Nucleus accumbens (tissue), 56 donors: ENCODE data around the gene NEGR1.

Source experiments
- DNase-seq, 56 donors: peaks; one replicate each; lab custom pipeline; 2025; lab: John Stamatoyannopoulos, UW

The NEGR1 gene

DNA sequence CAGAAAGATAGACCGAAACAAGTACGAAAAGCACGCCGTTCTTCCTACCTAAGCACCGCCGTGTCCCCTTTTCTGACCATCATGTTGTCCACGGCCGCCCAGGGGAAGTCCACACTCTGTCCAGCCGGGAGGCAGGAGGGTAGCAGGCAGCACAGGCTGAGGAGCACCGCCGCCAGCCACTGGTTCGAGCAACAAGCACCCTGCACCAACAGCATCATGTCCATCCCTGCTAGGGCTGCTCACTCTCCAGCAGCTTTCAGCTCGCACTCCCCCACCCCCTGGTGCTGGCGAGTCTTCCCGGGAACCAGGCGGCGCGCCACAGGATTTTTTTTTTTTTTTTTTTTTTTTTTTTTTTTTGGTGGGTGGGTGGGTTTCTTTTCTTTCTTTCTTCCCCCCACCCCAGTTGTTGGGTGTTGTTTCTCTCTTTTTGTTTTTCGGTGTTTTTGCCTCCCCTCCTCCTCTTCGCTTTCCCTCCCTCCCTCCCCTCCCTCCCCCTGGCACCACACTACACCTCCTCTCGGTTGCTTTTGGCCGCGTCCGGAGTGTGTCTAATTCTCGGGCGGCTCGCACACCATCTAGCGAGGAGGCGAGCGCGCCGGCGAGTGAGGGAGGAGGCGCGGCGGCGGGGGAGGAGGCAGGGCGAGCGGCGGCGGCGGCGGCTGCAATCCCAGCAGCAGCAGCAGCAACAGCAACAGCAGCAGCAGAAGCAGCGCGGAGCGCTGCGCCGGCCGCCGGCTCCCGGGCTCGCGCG, at the start of gene NEGR1:
TSS of gene NEGR1 (minus strand) at position 269 of the 751 bp plus-strand sequence.
- DNase-seq = peak in 55 of 56 donors; percentile 19 to 91 (median 79)

- no peak for DNase-seq
These were observed 44.2 kb upstream of the NEGR1 start for GRCh38 chr1:72326494-72326893.

- no peak for DNase-seq
These were observed 42.1 kb upstream of the NEGR1 start for GRCh38 chr1:72324451-72324850.

DNA sequence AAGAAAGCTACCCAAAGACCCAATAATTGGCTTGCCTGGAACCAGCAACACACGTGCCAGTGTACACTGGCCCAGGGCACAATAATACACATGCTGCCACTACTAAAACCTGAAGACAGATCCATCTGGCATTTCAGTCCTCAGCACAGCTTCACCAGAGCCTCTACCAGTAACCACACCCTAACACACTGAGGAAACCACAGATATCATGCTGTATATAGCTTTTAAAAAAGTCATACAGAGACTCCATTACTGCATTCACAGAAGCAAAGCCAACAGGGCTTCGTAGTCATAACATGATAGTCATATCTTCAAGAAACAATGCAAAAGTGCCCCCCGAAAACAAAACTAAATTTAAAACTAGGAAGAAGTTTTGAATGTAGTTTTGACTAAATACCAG, 40.6 kb upstream of the NEGR1 start:
- DNase-seq = no peak

- no peak for DNase-seq
These were observed 14.2 kb upstream of the NEGR1 start for GRCh38 chr1:72296501-72296900.

- no peak for DNase-seq
These were observed 6.5 kb upstream of the NEGR1 start for GRCh38 chr1:72288886-72289285.

DNA sequence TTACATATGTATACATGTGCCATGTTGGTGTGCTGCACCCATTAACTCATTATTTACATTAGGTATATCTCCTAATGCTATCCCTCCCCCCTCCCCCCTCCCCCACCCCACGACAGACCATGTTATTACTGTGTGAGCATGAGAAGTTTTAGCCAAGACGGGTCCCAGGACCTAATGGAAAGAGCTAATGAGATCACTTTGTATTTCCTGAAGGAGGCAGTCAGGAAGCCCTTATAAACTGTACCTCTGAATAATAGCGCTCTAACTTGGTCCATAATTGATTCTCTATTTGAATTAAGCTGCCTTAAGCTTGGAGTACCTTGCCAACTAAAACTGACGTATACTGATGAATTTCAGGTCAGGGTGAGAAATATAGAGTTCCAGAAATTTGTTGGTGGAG, 4.1 kb upstream of the NEGR1 start:
- DNase-seq = no peak

GRCh38 chr1:72285074-72285425, 2.7 kb upstream of the NEGR1 start:
- DNase-seq = peak in 31 of 56 donors; percentile 4 to 52 (median 21)

- peak in 45 of 56 donors; percentile 22 to 78 (median 53) for DNase-seq
These were observed 2.2 kb upstream of the NEGR1 start for GRCh38 chr1:72284348-72285073.

GRCh38 chr1:72284084-72284347, 1.7 kb upstream of the NEGR1 start:
- peak in 3 of 56 donors; percentile 37 to 53 (median 53) for DNase-seq

DNA sequence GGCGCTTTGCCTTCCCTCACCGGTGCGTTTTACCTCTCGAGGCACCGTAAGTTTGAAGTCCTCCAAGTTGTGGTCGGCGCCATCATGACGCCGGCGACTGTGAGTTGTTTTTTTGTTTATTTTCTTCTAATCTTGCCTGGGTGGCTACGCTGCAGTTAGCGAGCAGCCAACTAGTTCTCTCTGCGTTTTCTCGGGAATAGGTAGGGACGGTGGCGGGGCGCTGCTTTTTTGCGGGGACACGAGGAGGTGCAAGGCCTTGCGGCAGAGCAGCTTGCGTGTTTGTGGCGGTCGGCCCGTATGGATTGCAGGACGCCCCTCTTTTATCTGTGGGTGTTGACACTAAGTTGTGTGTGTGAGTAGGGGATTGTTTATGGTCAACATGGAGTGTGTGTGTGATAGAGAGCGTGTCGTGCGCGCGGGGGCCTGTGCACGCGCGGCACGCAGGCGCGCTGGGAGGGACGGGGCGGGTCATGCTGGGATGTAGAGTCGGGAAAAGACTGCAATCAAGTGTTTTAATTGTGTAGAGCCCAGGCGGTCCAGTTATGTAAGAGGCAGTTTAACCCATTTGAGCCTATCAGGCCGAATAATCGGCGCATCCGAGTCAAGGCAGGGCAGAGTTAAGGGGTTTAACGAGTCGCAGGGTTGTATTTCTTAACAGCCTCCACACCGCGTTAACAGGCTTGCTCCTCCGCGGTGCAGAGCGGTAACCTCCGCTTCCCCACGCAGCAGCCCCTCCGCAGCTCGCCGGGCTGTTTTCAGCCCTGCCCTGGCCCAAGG, 1.2 kb upstream of the NEGR1 start:
- peak; percentile 37 to 92 (median 82) for DNase-seq

- peak in 1 of 56 donors; percentile 35 for DNase-seq
These were observed 625 bp upstream of the NEGR1 start for GRCh38 chr1:72283022-72283306.

DNA sequence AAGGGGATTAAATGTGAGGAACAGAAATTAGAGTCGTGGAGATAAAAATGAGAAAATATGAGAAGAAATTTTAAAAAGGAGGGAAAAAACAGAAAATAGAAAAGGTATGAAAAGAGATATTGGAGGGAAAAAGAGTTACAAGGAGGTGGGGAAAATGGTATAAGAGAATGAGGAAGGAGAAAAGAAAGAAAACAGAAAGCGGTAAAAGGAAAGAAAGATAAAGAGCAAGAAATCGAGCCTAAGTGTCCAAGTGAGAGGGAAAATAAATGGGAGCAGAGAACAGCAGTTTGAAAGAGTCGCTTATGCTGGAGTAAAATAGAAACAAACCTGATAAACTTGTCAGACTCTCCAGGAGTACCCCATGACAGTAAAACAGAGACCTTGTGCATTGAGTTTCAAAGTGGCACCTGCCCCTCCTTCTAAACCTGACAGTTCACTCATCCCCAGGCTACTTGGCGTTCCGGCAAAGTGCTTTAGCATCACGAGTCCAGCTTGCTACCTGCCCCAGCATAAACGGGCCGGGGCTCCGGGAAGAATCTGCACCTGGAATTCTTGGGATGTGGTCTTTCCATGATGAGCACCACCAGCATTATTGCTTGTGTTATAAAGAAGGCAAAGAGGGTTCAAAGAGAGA, 585 bp downstream of the NEGR1 start:
- peak in 19 of 56 donors; percentile 9 to 83 (median 61) for DNase-seq

- DNase-seq = peak in 6 of 56 donors; percentile 6 to 33 (median 11)
These were observed 1.2 kb downstream of the NEGR1 start for GRCh38 chr1:72281144-72281543.

GRCh38 chr1:72280711-72281110, 1.6 kb downstream of the NEGR1 start:
- DNase-seq = peak in 3 of 56 donors; percentile 5 to 11 (median 9)

DNA sequence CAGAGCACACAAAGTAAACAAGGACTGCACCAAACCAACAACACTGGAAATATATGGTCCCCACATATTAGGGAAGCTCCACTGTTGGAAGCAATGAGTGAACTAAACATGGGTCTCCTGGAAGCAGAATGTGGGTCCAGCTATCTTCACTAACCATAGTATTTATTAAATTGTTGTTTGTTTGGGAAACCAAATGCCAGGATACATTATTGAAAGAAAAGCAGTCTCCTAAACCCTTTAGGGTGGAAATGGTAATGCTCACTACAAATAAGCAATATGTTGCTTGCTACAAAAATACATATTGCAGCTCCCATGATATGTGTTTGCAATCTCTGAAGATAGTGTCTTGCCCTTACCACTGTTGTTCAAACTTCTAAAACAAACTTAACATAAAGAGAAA, 2.2 kb downstream of the NEGR1 start:
- no peak for DNase-seq

- DNase-seq = no peak
These were observed 3.9 kb downstream of the NEGR1 start for GRCh38 chr1:72278461-72278860.

- DNase-seq = no peak
These were observed 10.7 kb downstream of the NEGR1 start for GRCh38 chr1:72271555-72272085.

DNA sequence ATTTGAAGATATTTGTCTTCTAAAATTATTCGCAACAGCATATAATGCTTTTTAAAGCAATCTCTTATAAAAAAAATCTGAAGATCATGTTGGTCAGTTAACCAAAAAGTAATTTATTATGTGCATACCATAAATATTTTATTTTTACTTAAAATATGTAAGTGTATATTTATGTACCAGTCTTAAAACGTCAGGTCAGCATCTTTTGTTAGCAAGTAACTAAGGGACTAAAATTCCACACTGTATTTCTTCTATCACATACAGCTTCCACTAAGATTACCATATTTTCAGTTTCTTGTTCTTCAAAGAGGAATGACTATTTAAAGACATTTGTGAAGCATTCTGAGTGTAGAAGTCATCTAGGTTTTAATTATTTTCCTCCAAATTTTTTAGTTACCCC, 19.6 kb downstream of the NEGR1 start:
- no peak for DNase-seq

- DNase-seq = no peak
These were observed 29.2 kb downstream of the NEGR1 start for GRCh38 chr1:72253132-72253531.

DNA sequence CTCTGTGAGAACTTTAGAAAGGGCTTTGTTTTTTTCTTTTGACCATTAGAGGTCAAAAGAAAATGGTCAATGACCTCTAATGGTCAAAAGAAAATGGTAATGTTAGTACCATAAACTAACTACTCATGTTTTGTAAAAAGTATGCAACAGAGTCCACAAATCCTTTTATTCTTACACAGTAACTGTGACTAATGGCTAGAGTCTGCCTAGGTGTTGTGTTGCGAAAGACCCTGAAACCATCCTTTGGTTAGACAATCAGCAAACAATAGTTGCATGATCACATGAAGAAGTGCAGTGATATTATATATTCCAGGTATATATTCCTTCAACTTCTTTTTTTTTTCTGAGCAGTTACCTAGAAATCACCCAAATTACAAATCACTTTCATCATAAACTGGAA, 40.9 kb downstream of the NEGR1 start:
- no peak for DNase-seq
